Activated CD4-positive, CD25-positive, alpha-beta regulatory T cell treated with anti-CD3 and anti-CD28 coated beads, Interleukin-2, amount 50 U/mL, for 16 hours (primary cell): Measurements from ENCODE around the gene LSM12.
"Not testable (repeated sequence)": the region's sequence is repeated elsewhere in the genome, so short reads cannot be mapped to it uniquely, and the experiment has no call there.

Experiments used
- DNase-seq: peaks from one replicate; pipeline ENCODE4 v3.0.0-alpha.2; 2020; ENCODE audit warnings: low read depth, low spot score

The LSM12 gene

GRCh38 chr17:44044071-44044470 lies 22.4 kb downstream of the LSM12 start:
- no peak for DNase-seq

GRCh38 chr17:44043272-44043696 lies 23.2 kb downstream of the LSM12 start:
- no peak for DNase-seq

GRCh38 chr17:44039829-44040635 lies 26.4 kb downstream of the LSM12 start:
- no peak for DNase-seq

DNA sequence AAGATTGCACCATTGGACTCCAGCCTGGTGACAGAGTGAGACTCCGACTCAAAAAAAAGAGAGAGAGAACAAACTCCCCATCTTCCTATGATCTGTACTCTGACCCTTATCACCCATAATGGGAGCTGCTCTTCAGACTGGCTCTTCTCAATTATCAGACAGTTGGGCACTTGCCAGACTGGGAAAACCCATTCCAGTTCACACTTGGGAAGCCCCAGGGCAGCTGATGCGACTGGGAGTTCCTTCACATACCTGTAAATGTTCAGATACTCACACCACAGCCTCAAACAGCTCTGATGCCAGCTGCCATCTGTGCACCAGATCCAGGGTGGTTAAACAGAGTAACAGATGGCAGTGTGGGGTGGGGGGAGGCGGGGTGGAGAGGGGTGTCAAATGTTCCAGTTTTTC lies 27.9 kb downstream of the LSM12 start:
- no peak for DNase-seq

DNA sequence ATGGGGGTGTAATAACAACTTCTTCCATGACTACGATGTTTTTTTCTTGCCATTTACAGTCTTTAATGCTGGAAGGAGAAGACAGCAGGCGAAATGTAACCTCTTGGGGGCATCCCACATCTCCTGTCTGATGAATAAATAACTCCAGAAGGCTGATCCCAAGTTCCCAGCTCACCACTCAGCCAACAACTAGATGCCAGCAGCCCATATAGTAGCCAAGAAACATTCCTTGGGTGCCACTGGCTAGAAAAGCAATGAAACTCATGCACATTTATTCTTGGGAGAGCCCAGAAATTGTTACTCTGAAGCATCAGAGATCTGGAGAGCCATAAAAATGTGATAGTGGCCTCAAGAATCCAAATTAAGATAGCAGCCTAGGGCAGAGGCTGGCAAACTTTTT lies 29.0 kb downstream of the LSM12 start:
- no peak for DNase-seq

GRCh38 chr17:44034688-44035087 lies 31.8 kb downstream of the LSM12 start:
- not testable (repeated sequence) for DNase-seq

DNA sequence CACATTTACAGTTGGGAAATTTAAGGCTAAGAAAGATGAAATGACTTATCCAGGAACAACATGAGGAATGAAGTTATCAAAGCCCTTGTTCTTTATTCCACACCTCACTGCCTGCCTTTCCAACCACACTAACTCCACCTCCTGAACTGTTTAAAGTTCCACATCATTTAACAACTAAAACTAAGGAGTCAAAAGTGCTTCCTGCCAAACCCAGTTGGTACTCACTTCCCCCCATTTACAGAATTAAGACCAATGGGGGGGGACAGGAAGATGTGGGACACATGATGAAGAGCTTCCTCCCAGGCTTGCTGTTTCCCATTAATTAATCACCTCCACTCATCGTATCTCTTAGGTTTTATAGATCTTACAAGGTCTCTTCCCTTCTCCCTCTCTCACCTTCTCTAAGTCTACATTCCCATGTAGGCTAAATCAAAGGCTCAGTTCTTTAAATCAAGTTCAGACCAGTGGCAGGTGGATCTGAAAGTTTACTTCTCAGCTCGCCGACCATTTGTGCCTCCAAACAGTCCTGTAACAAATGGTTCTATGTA lies 32.5 kb downstream of the LSM12 start:
- no peak for DNase-seq

- no peak for DNase-seq
Observed at GRCh38 chr17:44030482-44030881, 36.0 kb downstream of the LSM12 start.

DNA sequence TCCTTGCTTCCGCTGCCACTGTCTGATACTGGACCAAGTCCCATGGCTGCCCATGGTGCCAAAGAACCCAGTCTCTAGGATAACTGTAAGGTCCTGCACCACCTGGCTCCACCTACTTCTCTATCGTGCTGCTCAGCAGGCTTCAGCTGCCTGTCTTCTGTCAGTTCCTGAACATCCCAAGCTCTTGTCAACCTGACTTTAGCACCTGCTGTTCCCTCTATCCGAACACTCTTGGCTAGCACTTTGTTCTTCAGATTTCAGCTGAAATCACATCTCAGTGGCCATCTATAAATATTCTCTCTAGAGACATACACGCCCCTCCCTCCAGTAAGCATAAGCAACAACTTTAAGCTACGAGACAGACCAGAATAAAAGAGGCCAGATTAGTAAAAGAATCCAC lies 36.7 kb downstream of the LSM12 start:
- no peak for DNase-seq

GRCh38 chr17:44024853-44025252 lies 41.6 kb downstream of the LSM12 start:
- DNase-seq = no peak

DNA sequence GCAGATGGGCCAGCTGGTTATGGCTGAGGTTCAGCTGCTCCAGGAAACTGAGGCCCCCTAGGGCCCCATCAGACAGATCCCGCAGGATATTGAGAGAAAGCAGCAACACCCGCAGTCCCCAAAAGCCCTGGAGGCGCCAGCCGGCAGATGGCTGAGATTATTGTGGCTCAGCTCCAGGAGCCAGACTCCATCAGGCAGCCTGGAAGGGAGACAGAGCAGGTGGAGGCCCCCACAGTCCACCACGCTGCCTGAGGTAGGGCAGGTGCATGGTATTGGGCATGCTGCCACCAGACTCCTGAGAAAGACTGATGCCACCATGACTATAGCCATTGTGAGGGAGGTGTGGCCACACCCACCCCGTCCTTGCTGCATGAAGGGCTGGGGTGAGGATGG lies 42.2 kb downstream of the LSM12 start:
- DNase-seq = no peak

DNA sequence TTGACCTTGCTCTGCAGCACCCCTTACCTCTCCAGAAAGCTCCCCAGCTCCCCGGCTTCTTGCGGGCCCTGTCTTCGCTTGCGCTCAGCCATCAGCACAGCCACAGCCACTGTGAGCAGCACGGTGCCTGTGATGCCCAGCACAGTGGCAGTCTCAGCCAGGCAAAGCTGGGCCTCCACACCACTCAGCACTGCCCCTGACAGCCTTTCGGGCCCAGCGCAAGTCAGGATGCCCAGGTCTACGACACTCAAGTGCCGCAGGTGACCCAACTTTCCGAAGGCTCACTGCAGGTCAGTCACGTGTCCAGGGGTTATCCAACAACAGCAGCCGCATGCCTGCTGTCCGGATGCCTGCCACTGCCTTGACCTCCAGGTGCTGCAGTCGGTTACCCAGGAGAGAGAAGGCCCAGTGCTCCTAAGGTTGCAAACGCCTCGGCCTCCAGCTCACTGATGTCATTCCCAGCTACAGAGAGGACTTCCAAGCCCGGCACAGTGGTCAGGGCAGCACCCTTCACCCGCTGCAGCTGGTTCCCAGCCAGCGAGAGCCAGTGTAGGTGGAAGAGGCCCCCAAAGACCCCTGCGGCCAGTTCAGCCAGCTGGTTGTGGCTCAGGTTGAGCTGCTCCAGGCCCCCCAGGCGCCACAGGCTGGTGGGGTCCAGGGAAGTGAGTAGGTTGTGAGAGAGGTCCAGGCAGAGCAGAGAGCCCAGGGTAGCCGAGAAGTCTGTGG lies 42.8 kb downstream of the LSM12 start:
- DNase-seq = no peak

- no peak for DNase-seq
Observed at GRCh38 chr17:44022246-44022645, 44.2 kb downstream of the LSM12 start.

- not testable (repeated sequence) for DNase-seq
Observed at GRCh38 chr17:44021227-44021626, 45.2 kb downstream of the LSM12 start.

DNA sequence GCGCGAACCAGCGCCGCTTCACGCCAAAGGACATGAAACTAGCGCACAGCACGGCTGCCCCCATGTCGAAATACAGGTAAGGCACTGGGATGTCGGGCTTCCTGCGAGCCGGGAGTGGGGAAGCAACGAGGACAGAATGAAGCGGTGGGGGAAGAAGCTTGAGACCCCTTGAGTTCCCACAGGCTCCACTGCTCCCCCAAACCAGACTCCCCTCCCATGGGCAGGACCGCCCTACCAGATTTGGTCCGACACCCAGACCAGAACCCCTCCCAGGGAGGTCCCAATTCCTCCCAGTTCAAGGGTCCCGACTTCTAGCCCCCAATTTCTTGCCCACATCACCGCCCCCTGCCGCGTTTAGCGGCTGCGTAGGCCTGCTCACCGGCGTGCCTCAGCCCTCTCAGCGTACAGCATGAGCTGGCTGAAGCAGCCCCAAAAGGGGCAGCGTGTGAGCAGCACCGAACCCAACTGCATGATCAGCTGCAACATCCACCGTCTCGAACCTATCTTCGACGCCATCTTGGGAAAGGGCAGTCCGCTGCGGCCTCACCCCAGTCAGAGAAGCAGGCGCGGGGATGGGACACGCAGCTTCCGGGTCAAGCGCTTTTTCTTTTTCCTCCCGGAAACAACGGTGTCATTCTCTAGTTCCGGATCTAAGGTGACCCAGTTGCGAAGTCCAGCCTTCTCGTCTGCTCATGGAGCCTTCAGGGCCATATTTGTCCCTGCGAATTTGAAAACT lies 51.9 kb downstream of the LSM12 start, which contains the start of gene TMEM101:
TSS of gene TMEM101 (minus strand) at position 527 of the 736 bp plus-strand sequence. CDS start at position 516, 11 bp downstream.
- DNase-seq = peak; percentile 80

GRCh38 chr17:44014133-44014436 lies 52.4 kb downstream of the LSM12 start:
- no peak for DNase-seq

GRCh38 chr17:44012874-44013273 lies 53.6 kb downstream of the LSM12 start:
- no peak for DNase-seq

- no peak for DNase-seq
Observed at GRCh38 chr17:44012391-44012790, 54.1 kb downstream of the LSM12 start.

GRCh38 chr17:44011876-44012275 lies 54.6 kb downstream of the LSM12 start:
- no peak for DNase-seq

DNA sequence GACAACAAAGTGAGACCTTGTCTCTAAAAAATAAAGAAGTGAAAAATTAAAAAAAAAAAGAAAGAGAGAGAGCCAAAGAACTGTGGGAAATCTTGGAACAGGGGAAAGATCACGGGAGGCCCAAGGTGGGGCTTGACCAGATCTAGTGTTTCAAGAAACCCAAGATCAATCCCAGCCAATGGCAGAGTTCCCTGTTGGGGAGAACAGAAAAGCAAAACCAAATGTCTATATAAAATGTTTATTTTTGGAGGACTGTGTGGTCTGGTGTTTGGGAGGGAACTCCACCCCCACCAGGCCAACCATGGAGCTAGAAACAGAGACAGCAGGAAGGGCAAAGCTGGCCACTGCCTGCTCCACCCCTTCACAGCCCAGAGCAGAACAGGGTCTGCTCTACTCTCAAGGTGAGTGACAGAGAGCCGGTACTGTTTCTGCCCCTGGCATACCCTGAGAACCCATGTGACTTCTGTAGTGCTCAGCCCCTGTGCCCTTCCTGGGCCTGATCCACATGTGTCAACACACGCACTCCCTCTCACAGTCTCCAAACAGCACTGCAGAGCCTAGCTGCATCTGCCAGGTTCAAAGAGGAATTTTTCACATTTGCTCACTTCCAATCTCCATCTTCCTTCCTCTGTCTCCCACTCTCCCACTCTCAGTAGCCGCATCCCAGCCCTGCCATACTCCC lies 55.4 kb downstream of the LSM12 start:
- DNase-seq = no peak

DNA sequence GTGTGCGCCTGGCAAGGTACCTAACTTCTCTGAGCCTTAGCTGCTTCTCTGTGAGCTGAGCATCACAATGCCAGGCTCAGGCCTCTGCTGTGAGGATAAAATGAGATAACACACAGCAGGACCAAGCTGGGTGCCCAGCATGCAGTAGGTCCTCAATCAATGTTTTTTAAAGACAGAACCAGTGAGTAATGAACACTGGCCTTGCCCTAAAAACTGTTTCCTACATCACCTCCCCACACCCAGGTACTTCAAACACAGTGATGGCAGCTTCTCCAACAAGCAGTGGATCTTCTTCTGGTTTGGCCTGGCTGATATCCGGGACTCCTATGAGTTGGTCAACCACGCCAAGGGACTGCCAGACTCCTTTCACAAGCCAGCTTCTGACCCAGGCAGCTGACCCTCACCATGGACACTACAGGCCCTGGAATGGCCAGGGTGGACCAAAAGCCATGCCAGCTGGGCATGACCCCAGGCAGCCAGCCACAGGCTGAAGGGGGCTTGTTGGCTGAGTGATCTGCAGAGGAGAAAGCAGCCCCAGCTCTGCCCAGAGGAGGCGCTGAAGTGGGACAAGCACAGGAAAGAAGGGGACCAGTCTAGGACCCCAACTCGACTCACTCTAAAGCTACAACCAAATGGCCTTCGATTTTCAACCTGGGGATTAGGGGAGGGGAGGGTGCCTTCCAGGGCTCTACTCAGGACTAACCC lies 58.1 kb downstream of the LSM12 start:
- DNase-seq = no peak
